IMR-90 (cell line): Measurements from ENCODE around the gene CMTM6. TPM values are rescaled to one million over a fixed set of nuclear protein-coding genes. Genes with fewer than 3 reads are reported as not detected.

Experiments used
- ATAC-seq: fragments of 200-7000 bp; cut with Tn5 transposase; 2 replicates; pipeline ENCODE4 v1.9.1; 2020; ENCODE audit warnings: low read depth, mild to moderate bottlenecking, moderate library complexity
- BruUV-seq: library from RNA; stranded (reverse); fragments of 400-500 nt; replicated peaks from 2 replicates; lab custom pipeline; 2021; lab: Mats Ljungman, UMichigan
- CTCF ChIA-PET: fragments of 300-600 bp; formaldehyde crosslinking; extraction: SDS; loops from one replicate; lab custom pipeline; 2021; ENCODE audit warnings: antibody characterized with exemption; lab: Yijun Ruan, JAX
- POLR2A ChIA-PET: fragments of 300-600 bp; sonication (Branson Sonifier 250); formaldehyde crosslinking; loops from one replicate; lab custom pipeline; 2022; ENCODE audit warnings: antibody characterized with exemption; ENCODE audit not compliant: unreplicated experiment; lab: Charles Lee
- DNase-seq: peaks from one replicate; pipeline ENCODE4 v3.0.0; 2013
- H2AFZ ChIP-seq: replicated peaks from 2 replicates; pipeline ENCODE3; 2013; ENCODE audit warnings: low read length, mild to moderate bottlenecking; ENCODE audit not compliant: poor library complexity
- H2AK5ac ChIP-seq: 2 replicates; pipeline ENCODE4 v1.6.1; 2013; ENCODE audit warnings: low read depth, low read length, inconsistent platforms
- H2AK9ac ChIP-seq: replicated peaks from 2 replicates; pipeline ENCODE3; 2013; ENCODE audit warnings: mild to moderate bottlenecking, low read depth, low read length, moderate library complexity; ENCODE audit not compliant: poor library complexity
- H2BK120ac ChIP-seq: 2 replicates; pipeline ENCODE4 v1.6.1; 2013; ENCODE audit warnings: low read depth, low read length, inconsistent platforms
- H2BK15ac ChIP-seq: 3 replicates; pipeline ENCODE4 v1.6.1; 2013; ENCODE audit warnings: low read depth, low read length, inconsistent platforms
- H2BK20ac ChIP-seq: 2 replicates; pipeline ENCODE4 v1.6.1; 2013; ENCODE audit warnings: low read depth, mild to moderate bottlenecking, inconsistent platforms, low read length, moderate library complexity
- H2BK5ac ChIP-seq: 2 replicates; pipeline ENCODE4 v1.6.1; 2013; ENCODE audit warnings: mild to moderate bottlenecking, low read depth, low read length, inconsistent platforms; ENCODE audit not compliant: poor library complexity, severe bottlenecking
- H3K14ac ChIP-seq: replicated peaks from 2 replicates; pipeline ENCODE4 v1.6.1; 2013; ENCODE audit warnings: low read depth, low read length, inconsistent platforms
- H3K18ac ChIP-seq: 2 replicates; pipeline ENCODE4 v1.6.1; 2013; ENCODE audit warnings: low read depth, low read length, control low read depth
- H3K23ac ChIP-seq: 2 replicates; pipeline ENCODE4 v1.6.1; 2013; ENCODE audit warnings: low read depth, low read length, inconsistent platforms
- H3K27ac ChIP-seq: 2 replicates; pipeline ENCODE4 v1.5.1; 2013; ENCODE audit warnings: mild to moderate bottlenecking, control low read depth, low read length; ENCODE audit not compliant: insufficient read depth
- H3K27me3 ChIP-seq: 2 replicates; pipeline ENCODE4 v1.6.1; 2013; ENCODE audit warnings: low read length; ENCODE audit not compliant: control insufficient read depth, insufficient read depth
- H3K36me3 ChIP-seq: 2 replicates; pipeline ENCODE4 v1.6.1; 2013; ENCODE audit warnings: low read length, mixed read lengths; ENCODE audit not compliant: control insufficient read depth, insufficient read depth
- H3K4ac ChIP-seq: 2 replicates; pipeline ENCODE4 v1.6.1; 2013; ENCODE audit warnings: low read depth, low read length, inconsistent platforms
- H3K4me1 ChIP-seq: 2 replicates; pipeline ENCODE4 v1.6.1; 2013; ENCODE audit warnings: low read length, mixed read lengths; ENCODE audit not compliant: control insufficient read depth, insufficient read depth
- H3K4me2 ChIP-seq: 2 replicates; pipeline ENCODE4 v1.6.1; 2013; ENCODE audit warnings: low read depth, mild to moderate bottlenecking, control low read depth, low read length, moderate library complexity
- H3K4me3 ChIP-seq: 2 replicates; pipeline ENCODE4 v1.5.1; 2013; ENCODE audit warnings: low read depth, mild to moderate bottlenecking, control low read depth, low read length, moderate library complexity; ENCODE audit not compliant: insufficient read depth
- H3K56ac ChIP-seq: 2 replicates; pipeline ENCODE4 v1.6.1; 2013; ENCODE audit warnings: low read length, inconsistent platforms; ENCODE audit not compliant: insufficient read depth; ENCODE audit errors: extremely low read depth
- H3K79me1 ChIP-seq, 2 experiments: 2 replicates each; pipeline ENCODE4 v1.6.1; 2013; ENCODE audit warnings: low read length in 2 of 2, inconsistent platforms in 1 of 2, low read depth in 1 of 2
- H3K9ac ChIP-seq: 2 replicates; pipeline ENCODE4 v1.6.1; 2013; ENCODE audit warnings: low read depth, low read length, control low read depth
- H3K9me1 ChIP-seq: 2 replicates; pipeline ENCODE4 v1.6.1; 2013; ENCODE audit warnings: low read length, inconsistent platforms; ENCODE audit not compliant: insufficient read depth
- H3K9me3 ChIP-seq: 2 replicates; pipeline ENCODE4 v1.6.1; 2013; ENCODE audit warnings: low read length; ENCODE audit not compliant: control insufficient read depth, insufficient read depth
- H4K20me1 ChIP-seq: 2 replicates; pipeline ENCODE4 v1.6.1; 2013; ENCODE audit warnings: low read length, inconsistent platforms; ENCODE audit not compliant: insufficient read depth
- H4K5ac ChIP-seq: 2 replicates; pipeline ENCODE4 v1.6.1; 2013; ENCODE audit warnings: mild to moderate bottlenecking, low read depth, low read length, control low read depth
- H4K8ac ChIP-seq, 2 experiments: 2 replicates each; pipeline ENCODE4 v1.6.1; 2013; ENCODE audit warnings: low read depth in 2 of 2, low read length in 2 of 2, control low read depth in 1 of 2, inconsistent platforms in 1 of 2
- H4K91ac ChIP-seq: 2 replicates; pipeline ENCODE4 v1.6.1; 2013; ENCODE audit warnings: low read depth, low read length, inconsistent platforms; ENCODE audit not compliant: insufficient read depth
- BHLHE40 ChIP-seq: fragments of 150-350 bp; IDR thresholded peaks from 2 replicates; pipeline ENCODE4 v1.6.1; 2016; ENCODE audit warnings: mild to moderate bottlenecking, low read depth, low read length
- CEBPB ChIP-seq: IDR thresholded peaks from 2 replicates; pipeline ENCODE4 v1.6.1; 2012; ENCODE audit warnings: low read depth, low read length, improper control_type of control experiment
- FOS ChIP-seq: fragments of 150-350 bp; IDR thresholded peaks from 2 replicates; pipeline ENCODE4 v1.6.1; 2016; ENCODE audit warnings: low read depth, low read length
- MAFK ChIP-seq: IDR thresholded peaks from 2 replicates; pipeline ENCODE4 v1.6.1; 2012; ENCODE audit warnings: low read depth, low read length, improper control_type of control experiment
- MAZ ChIP-seq: IDR thresholded peaks from 2 replicates; pipeline ENCODE4 v1.6.1; 2012; ENCODE audit warnings: low read depth, mild to moderate bottlenecking, low read length, improper control_type of control experiment, moderate library complexity, borderline replicate concordance
- MXI1 ChIP-seq: IDR thresholded peaks from 2 replicates; pipeline ENCODE4 v1.6.1; 2012; ENCODE audit warnings: low read depth, mild to moderate bottlenecking, low read length, moderate library complexity, borderline replicate concordance
- NFE2L2 ChIP-seq: fragments of 150-350 bp; IDR thresholded peaks from 2 replicates; pipeline ENCODE4 v1.6.1; 2016; ENCODE audit warnings: low read depth, mild to moderate bottlenecking, low read length
- POLR2A ChIP-seq: IDR thresholded peaks from 2 replicates; pipeline ENCODE4 v1.6.1; 2012; ENCODE audit warnings: mild to moderate bottlenecking, low read depth, low read length
- RAD21 ChIP-seq: IDR thresholded peaks from 2 replicates; pipeline ENCODE4 v1.6.1; 2012; ENCODE audit warnings: low read length, improper control_type of control experiment
- RCOR1 ChIP-seq: IDR thresholded peaks from 2 replicates; pipeline ENCODE4 v1.6.1; 2012; ENCODE audit warnings: mild to moderate bottlenecking, low read length, improper control_type of control experiment; ENCODE audit not compliant: insufficient replicate concordance
- RFX5 ChIP-seq: IDR thresholded peaks from 2 replicates; pipeline ENCODE4 v1.8.0; 2012; ENCODE audit warnings: low read depth, mild to moderate bottlenecking, low read length, moderate library complexity
- WGBS, 2 experiments: methylation state at CpG; one replicate each; pipeline versions ENCODE4 v1.1.5 to v1.1.7; 2013; ENCODE audit warnings: missing lambda C conversion rate in 2 of 2; ENCODE audit not compliant: insufficient read length in 1 of 2; ENCODE audit errors: extremely low coverage in 2 of 2; 5-methylcytosine and 5-hydroxymethylcytosine counted together
- dilution Hi-C: fragments of 300-500 bp; cut with HindIII; formaldehyde crosslinking; loops from one replicate; pipeline ENCODE4 v1.14.3; 2018; ENCODE audit warnings: low sequenced_read_pairs; ENCODE audit not compliant: unreplicated experiment
- in situ Hi-C: fragments of 300-500 bp; cut with MboI; formaldehyde crosslinking; loops from 3 replicates; pipeline ENCODE4 v1.14.3; 2019; ENCODE audit warnings: low sequenced_read_pairs, inconsistent platforms, mixed read lengths
- intact Hi-C: fragments of 100-400 bp; cut with micrococcal nuclease; formaldehyde crosslinking; loops from 2 replicates; pipeline ENCODE4 v1.10.0; 2022
- polyA plus RNA-seq, 3 experiments: library from polyadenylated mRNA; depleted of rRNA; stranded (reverse); fragments of >200 nt; gene quantifications; 2 replicates each; pipeline ENCODE4 v1.2.3, GENCODE V29; 2012; ENCODE audit warnings: low replicate concordance in 1 of 3
- total RNA-seq: library from RNA; depleted of rRNA; stranded (reverse); fragments of >200 nt; gene quantifications from 2 replicates; pipeline ENCODE4 v1.2.3, GENCODE V29; 2012
- TF ChIP-seq, protein P1 (sequence below): conservative IDR thresholded peaks from 2 replicates; pipeline ENCODE4 v1.5.1; 2012; ENCODE audit warnings: mild to moderate bottlenecking, low read depth, low read length, improper control_type of control experiment
- TF ChIP-seq, protein P2 (sequence below): fragments of 150-350 bp; IDR thresholded peaks from 2 replicates; pipeline ENCODE4 v1.6.1; 2016; ENCODE audit warnings: low read depth, mild to moderate bottlenecking, low read length, moderate library complexity, borderline replicate concordance
- TF ChIP-seq, protein P3 (sequence below): fragments of 150-350 bp; IDR thresholded peaks from 2 replicates; pipeline ENCODE4 v1.6.1; 2017; ENCODE audit warnings: mild to moderate bottlenecking, antibody characterized with exemption, low read length, low read depth

Gene CMTM6
- total and polyA plus RNA-seq, 2 of the 4 experiments (the other 2 are of a cell fraction), result 29.4 to 36.6 TPM

DNA sequence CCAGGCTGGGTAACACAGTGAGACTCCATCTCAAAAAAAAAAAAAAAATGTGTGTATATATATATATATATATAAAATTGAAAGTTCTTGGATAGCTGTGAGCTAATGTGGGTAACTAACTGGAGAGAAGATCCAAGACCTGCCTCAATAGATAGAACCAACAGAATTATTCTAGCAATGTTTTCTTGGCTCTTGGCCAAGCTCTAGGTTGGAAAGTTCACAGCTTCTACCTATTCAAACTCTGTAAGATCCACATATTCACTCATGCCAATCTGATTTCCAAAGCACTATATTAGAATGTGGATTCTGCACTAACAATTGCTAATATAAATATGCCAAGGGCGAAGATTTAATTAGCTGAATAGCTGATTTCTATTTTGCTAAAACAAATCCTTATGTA lies 29.8 kb upstream of the CMTM6 start:
- Histone ChIP-seq H3K18ac (no peak overlapping the region), H3K9ac (no peak overlapping the region), H3K36me3 (peaks cover 15% of the 10 kb centered on the region), H2AK9ac (no peak overlapping the region), H3K14ac (no peak overlapping the region), H3K4me3 (no peak overlapping the region), H4K91ac (no peak overlapping the region), H3K23ac (no peak overlapping the region), H3K9me1 (no peaks in the 10 kb centered on the region), H3K4ac (no peak overlapping the region), H3K56ac (no peak overlapping the region), H3K27ac (no peak overlapping the region), H4K20me1 (no peaks in the 10 kb centered on the region; the same call in 1 of the 2 replicates), H2BK120ac (no peak overlapping the region), H4K5ac (no peak overlapping the region), H3K4me1 (no peaks in the 10 kb centered on the region), H4K8ac (no peak overlapping the region), H3K79me1 (peaks cover 4 to 12% of the 10 kb centered on the region in 2 experiments; a peak in 2 of 4 replicates), H2BK5ac (no peak overlapping the region), H2AK5ac (no peak overlapping the region), H2BK15ac (no peak overlapping the region), H3K27me3 (no peaks in the 10 kb centered on the region), H2AFZ (no peak overlapping the region), H3K9me3 (no peaks in the 10 kb centered on the region), H2BK20ac (no peak overlapping the region), H3K4me2 (no peak overlapping the region)
- in situ Hi-C loops (no loop called here), dilution Hi-C loops (no loop called here), intact Hi-C loops (no loop called here)
- WGBS, 2 experiments, result no CpG with 5 or more reads among the region's 1 CpG
- no peak for TF ChIP-seq FOS
- TF ChIP-seq RFX5, result no peak
- TF ChIP-seq BHLHE40, result no peak
- TF ChIP-seq, protein P1, sequence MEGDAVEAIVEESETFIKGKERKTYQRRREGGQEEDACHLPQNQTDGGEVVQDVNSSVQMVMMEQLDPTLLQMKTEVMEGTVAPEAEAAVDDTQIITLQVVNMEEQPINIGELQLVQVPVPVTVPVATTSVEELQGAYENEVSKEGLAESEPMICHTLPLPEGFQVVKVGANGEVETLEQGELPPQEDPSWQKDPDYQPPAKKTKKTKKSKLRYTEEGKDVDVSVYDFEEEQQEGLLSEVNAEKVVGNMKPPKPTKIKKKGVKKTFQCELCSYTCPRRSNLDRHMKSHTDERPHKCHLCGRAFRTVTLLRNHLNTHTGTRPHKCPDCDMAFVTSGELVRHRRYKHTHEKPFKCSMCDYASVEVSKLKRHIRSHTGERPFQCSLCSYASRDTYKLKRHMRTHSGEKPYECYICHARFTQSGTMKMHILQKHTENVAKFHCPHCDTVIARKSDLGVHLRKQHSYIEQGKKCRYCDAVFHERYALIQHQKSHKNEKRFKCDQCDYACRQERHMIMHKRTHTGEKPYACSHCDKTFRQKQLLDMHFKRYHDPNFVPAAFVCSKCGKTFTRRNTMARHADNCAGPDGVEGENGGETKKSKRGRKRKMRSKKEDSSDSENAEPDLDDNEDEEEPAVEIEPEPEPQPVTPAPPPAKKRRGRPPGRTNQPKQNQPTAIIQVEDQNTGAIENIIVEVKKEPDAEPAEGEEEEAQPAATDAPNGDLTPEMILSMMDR, result no peak
- TF ChIP-seq MAFK, result no peak
- no peak for TF ChIP-seq RAD21
- no peak for TF ChIP-seq POLR2A
- no peak for TF ChIP-seq MAZ
- no peak for TF ChIP-seq NFE2L2
- no peak for TF ChIP-seq RCOR1
- TF ChIP-seq MXI1, result no peak
- TF ChIP-seq, protein P2, sequence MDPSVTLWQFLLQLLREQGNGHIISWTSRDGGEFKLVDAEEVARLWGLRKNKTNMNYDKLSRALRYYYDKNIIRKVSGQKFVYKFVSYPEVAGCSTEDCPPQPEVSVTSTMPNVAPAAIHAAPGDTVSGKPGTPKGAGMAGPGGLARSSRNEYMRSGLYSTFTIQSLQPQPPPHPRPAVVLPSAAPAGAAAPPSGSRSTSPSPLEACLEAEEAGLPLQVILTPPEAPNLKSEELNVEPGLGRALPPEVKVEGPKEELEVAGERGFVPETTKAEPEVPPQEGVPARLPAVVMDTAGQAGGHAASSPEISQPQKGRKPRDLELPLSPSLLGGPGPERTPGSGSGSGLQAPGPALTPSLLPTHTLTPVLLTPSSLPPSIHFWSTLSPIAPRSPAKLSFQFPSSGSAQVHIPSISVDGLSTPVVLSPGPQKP, result no peak
- no peak for TF ChIP-seq CEBPB
- TF ChIP-seq, protein P3, sequence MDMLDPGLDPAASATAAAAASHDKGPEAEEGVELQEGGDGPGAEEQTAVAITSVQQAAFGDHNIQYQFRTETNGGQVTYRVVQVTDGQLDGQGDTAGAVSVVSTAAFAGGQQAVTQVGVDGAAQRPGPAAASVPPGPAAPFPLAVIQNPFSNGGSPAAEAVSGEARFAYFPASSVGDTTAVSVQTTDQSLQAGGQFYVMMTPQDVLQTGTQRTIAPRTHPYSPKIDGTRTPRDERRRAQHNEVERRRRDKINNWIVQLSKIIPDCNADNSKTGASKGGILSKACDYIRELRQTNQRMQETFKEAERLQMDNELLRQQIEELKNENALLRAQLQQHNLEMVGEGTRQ, result no peak
- POLR2A ChIA-PET, result no interaction called here
- CTCF ChIA-PET, result no interaction called here
- BruUV-seq, result no TSS peak
- DNase-seq, result no peak
- ATAC-seq, result no peak
